Uterus (tissue), 4 donors: Measurements from ENCODE around the gene MON1B. TPM values are rescaled to one million over a fixed set of nuclear protein-coding genes. Genes with fewer than 3 reads are reported as not detected.
"Not testable (repeated sequence)": the region's sequence is repeated elsewhere in the genome, so short reads cannot be mapped to it uniquely, and the experiment has no call there.

Source experiments
- DNase-seq, 2 donors: peaks; one replicate each; pipeline ENCODE4 v3.0.0-alpha.2; 2019 to 2020
- H3K27ac ChIP-seq, 2 donors: fragments of 200-600 bp; sonication (generic); 1 replicate in 1 of 2; 2 replicates in 1 of 2; pipeline ENCODE4 v1.5.1; 2016 to 2018
- H3K27me3 ChIP-seq, 2 donors: fragments of 200-600 bp; sonication (generic); one replicate each; pipeline ENCODE4 v1.5.1; 2018 to 2019; ENCODE audit warnings: control low read depth in 1 of 2
- H3K36me3 ChIP-seq, 2 donors: fragments of 200-600 bp; sonication (generic); one replicate each; pipeline ENCODE4 v1.5.1; 2019; ENCODE audit warnings: control low read depth in 1 of 2
- H3K4me1 ChIP-seq, 2 donors: fragments of 200-600 bp; sonication (generic); one replicate each; pipeline ENCODE4 v1.5.1; 2018 to 2019; ENCODE audit warnings: control low read depth in 1 of 2
- H3K4me3 ChIP-seq, 2 donors: fragments of 200-600 bp; sonication (generic); 1 replicate in 1 of 2; 2 replicates in 1 of 2; pipeline ENCODE4 v1.5.1; 2018 to 2019; ENCODE audit warnings: mild to moderate bottlenecking in 1 of 2
- H3K9me3 ChIP-seq, 2 donors: fragments of 200-600 bp; sonication (generic); one replicate each; pipeline ENCODE4 v1.5.1; 2019; ENCODE audit warnings: control low read depth in 1 of 2
- POLR2A ChIP-seq, 2 donors: fragments of 450-650 bp; IDR thresholded peaks; one replicate each; pipeline ENCODE4 v1.6.1; 2016; ENCODE audit warnings: antibody characterized with exemption in 2 of 2, mild to moderate bottlenecking in 1 of 2, moderate library complexity in 1 of 2
- intact Hi-C: fragments of 100-400 bp; cut with DNase I; formaldehyde crosslinking; loops from one replicate; pipeline ENCODE4 v1.15.1; 2023; ENCODE audit warnings: low total_unique reads
- total RNA-seq, 4 donors: library from RNA; depleted of rRNA in 3 of 4; stranded (reverse); fragments of >200 nt in 3 of 4; gene quantifications; one replicate each; pipeline versions ENCODE4 v1.1.0 to v1.2.4, GENCODE V29; 2014 to 2023
- TF ChIP-seq, protein P1 (sequence below), 4 experiments: fragments of 200-600 bp in 2 of 4; fragments of 450-650 bp in 2 of 4; sonication (generic) in 2 of 4; IDR thresholded peaks; one replicate each; pipeline ENCODE4 v1.5.1; 2016 to 2019; ENCODE audit warnings: antibody characterized with exemption in 4 of 4, mild to moderate bottlenecking in 2 of 4, moderate library complexity in 1 of 4
- donor health status: DM: yes; HTN: yes; CAD: no.

MON1B gene
- total RNA-seq, 4 donors from 2014 or later = 1.3 to 35.8 (median 20.2) TPM

DNA sequence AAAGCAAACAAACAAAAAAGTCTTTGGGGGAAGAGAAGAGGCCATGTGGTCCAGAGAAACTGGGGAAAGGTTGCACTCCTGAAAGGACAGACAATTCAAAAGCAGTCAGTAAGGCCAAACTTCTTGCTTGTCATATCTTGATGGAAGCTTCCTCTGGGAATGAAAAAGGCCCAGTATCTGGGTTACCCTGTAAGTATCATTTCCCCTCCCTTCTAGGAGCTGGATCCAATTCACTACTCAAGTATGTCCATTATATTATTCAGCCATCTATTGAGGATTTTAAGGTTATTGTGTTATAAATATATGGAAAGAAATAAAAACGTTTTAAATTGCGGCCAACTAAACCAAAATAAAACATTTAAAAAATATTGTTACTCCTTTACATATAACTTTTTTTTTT lies 26.0 kb upstream of the MON1B start:
- Histone ChIP-seq H3K27me3 (no peaks in the 10 kb centered on the region), H3K4me1 (no peaks in the 10 kb centered on the region), H3K4me3 (no peak overlapping the region), H3K36me3 (no peaks in the 10 kb centered on the region), H3K27ac (no peak overlapping the region), H3K9me3 (no peaks in the 10 kb centered on the region)
- TF ChIP-seq, protein P1, sequence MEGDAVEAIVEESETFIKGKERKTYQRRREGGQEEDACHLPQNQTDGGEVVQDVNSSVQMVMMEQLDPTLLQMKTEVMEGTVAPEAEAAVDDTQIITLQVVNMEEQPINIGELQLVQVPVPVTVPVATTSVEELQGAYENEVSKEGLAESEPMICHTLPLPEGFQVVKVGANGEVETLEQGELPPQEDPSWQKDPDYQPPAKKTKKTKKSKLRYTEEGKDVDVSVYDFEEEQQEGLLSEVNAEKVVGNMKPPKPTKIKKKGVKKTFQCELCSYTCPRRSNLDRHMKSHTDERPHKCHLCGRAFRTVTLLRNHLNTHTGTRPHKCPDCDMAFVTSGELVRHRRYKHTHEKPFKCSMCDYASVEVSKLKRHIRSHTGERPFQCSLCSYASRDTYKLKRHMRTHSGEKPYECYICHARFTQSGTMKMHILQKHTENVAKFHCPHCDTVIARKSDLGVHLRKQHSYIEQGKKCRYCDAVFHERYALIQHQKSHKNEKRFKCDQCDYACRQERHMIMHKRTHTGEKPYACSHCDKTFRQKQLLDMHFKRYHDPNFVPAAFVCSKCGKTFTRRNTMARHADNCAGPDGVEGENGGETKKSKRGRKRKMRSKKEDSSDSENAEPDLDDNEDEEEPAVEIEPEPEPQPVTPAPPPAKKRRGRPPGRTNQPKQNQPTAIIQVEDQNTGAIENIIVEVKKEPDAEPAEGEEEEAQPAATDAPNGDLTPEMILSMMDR (IDR thresholded peaks at IDR 0.05) = no peak
- TF ChIP-seq POLR2A (IDR thresholded peaks at IDR 0.05) = no peak
- no peak for DNase-seq
- intact Hi-C loops = loop anchor here (5.0 kb wide), 1 partner anchor 1373 kb away; no protein-coding TSS in a partner anchor

DNA sequence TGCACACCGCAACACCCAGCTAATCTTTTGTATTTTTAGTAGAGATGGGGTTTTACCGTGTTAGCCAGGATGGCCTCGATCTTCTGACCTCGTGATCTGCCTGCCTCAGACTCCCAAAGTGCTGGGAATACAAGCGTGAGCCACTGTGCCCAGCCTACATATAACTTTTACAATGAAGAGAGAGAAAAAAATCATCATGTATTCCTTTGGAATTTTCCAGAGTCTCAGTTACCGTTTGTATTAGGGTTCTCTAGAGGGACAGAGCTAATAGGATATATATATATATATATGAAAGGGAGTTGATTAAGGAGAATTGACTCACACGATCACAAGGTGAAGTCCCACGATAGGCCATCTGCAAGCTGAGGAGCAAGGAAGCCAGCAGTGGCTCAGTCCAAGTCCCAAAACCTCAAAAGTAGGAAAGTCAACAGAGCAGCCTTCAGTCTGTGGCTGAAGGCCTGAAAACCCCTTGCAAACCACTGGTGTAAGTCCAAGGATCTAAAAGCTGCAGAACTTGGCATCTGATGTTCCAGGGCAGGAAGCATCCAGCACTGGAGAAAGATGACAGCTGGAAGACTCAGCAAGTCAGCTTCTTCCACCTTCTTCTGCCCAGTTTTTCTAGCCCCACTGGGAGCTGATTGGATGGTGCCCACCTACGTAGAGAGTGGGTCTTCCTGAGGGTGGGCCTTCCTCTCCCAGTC lies 25.3 kb upstream of the MON1B start:
- H3K9me3 ChIP-seq, H3K4me1 ChIP-seq, H3K36me3 ChIP-seq, DNase-seq, H3K27me3 ChIP-seq, H3K4me3 ChIP-seq, H3K27ac ChIP-seq: not testable (repeated sequence)
- intact Hi-C loops = loop anchor here (5.0 kb wide), 1 partner anchor 1373 kb away; no protein-coding TSS in a partner anchor

DNA sequence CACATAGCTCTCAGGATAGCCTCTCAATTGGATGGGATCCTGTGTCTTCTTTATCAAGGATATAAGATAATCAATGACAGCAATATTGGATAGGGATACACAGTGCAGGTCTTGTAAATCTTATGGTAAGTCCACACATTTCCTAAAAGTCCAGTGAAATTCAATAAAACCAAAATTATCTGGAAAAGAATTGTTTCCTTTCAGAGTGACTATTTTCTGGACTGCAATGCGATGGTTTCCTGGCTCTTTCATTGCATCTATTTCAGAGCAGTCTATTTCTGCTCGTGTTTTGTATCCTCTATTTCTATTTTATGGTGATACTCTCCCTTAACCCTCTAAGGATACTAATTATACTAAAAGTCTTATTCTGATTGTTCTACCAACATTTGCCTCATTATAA lies 24.3 kb upstream of the MON1B start:
- Histone ChIP-seq H3K4me1 (no peaks in the 10 kb centered on the region), H3K4me3 (no peak overlapping the region), H3K9me3 (no peaks in the 10 kb centered on the region), H3K27ac (no peak overlapping the region), H3K27me3 (no peaks in the 10 kb centered on the region), H3K36me3 (no peaks in the 10 kb centered on the region)
- TF ChIP-seq, protein P1 (IDR thresholded peaks at IDR 0.05) = no peak
- TF ChIP-seq POLR2A (IDR thresholded peaks at IDR 0.05) = no peak
- no peak for DNase-seq
- intact Hi-C loops = loop anchor here (5.0 kb wide), 1 partner anchor 1374 kb away; no protein-coding TSS in a partner anchor

DNA sequence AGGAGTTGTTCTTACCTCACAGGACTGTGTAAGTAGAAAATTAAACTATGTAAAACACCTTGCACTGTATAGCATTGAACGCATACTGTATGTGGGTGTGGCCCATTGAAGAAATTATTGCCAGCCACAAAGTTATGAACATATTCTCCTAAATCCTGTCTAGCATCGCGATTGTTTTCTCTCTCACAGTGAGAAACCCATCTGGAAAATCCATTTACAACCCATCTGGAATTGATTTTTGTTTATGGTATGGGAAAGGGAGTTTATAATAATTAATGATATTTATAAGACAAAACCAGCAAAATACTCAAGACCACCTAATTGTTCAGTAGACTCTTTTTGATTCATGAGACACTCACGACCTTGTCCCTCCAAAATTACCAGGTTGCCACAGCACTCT lies 22.1 kb upstream of the MON1B start:
- no peak overlapping the region for H3K4me3 ChIP-seq
- intact Hi-C loops = loop anchor here (5.0 kb wide), 1 partner anchor 1377 kb away; no protein-coding TSS in a partner anchor
- H3K27me3 ChIP-seq = no peaks in the 10 kb centered on the region
- H3K9me3 ChIP-seq = no peaks in the 10 kb centered on the region
- H3K4me1 ChIP-seq = no peaks in the 10 kb centered on the region
- no peak overlapping the region for H3K27ac ChIP-seq
- TF ChIP-seq, protein P1 (IDR thresholded peaks at IDR 0.05) = no peak
- no peak for TF ChIP-seq POLR2A (IDR thresholded peaks at IDR 0.05)
- H3K36me3 ChIP-seq = no peaks in the 10 kb centered on the region
- DNase-seq = no peak

DNA sequence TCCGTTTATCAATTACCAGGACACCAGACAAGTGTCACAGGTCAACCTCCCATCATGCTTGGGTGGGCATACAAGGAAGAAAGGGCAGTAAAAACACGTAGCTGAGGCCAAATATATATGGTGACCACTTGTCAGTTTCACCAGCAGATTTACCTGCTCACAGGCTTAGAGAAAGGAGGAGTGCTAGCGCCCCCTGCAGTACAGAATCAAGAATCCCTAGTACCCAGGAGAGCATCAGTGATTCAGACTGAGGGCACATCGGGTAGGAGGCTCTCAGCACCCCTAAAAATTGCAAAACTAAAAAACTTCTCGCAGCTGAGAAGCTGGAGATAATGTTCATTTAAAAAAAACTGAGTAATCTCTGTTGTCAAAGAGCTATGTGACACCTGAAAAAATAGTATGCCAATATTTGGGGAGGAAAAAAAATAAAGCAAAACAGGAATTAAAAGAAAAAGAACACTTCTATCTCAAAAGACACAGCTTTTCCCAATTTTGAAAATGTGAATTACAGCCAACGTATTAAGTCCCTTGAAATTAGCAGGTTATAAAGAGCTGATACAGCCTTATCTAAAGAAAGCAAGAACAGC lies 21.2 kb upstream of the MON1B start:
- intact Hi-C loops = loop anchor here (5.0 kb wide), 1 partner anchor 1377 kb away; no protein-coding TSS in a partner anchor
- Histone ChIP-seq H3K4me3 (no peak overlapping the region), H3K27ac (no peak overlapping the region), H3K36me3 (no peaks in the 10 kb centered on the region), H3K4me1 (no peaks in the 10 kb centered on the region), H3K27me3 (no peaks in the 10 kb centered on the region), H3K9me3 (no peaks in the 10 kb centered on the region)
- no peak for DNase-seq
- TF ChIP-seq, protein P1 (IDR thresholded peaks at IDR 0.05) = no peak
- TF ChIP-seq POLR2A (IDR thresholded peaks at IDR 0.05) = no peak
